Measurements from ENCODE around the gene TIGD3. TPM values are rescaled to one million over a fixed set of nuclear protein-coding genes. Genes with fewer than 3 reads are reported as not detected.
A peak's percentile ranks its signal among the peaks of the same experiment; 100 is the strongest.

The TIGD3 gene
- under 1 TPM in 2 of 4 donors, not detected in 2; 0.27 to 0.67 TPM for total RNA-seq

DNA sequence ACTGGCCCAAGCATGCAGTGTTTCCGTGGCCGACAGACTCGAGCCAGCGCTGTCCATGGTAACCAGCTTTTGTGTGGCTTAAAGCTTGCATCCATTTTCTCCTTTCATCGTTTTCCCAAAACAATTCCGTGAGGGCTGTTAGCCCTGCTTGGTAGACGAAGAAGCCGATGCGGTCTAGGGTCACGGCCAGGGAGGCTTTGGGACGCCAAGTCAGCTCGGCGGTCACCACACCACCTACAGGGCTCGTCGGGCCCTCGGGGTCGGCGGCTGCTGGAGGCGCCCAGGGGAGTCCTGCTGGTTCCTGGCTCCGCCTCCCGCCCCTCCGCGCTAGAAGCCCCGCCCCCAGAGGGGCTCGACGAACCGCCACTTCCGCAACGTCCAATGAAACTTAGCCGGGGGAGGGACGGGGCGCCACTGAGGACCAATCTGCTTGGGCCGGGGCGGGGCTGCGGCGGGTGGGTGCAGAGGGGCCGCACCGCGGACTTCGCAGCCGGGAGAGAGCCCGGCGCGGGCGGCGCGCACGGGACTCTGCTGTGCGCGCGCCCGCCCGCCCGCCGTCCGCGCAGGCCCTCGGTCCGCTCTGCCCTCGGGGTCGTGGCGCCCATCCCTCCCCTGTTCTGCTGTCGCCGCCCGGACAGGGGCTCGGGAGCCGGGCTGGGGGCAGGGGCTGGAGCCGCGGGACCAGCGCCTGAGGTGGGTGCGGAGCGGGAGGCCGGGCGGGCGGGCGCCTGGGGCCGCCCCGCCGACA lies at the start of gene TIGD3:
TIGD3 (plus strand) TSS at position 487 of the 748 bp plus-strand sequence. CDS start 1,058 bp downstream, outside the sequence.
- peak; percentile 98 for ATAC-seq

GRCh38 chr11:65305501-65306268 lies 48.9 kb upstream of the TIGD3 start:
- WGBS, 2 donors (ENCODE audit: low coverage in 1 of 2) = 33 to 52% methylated on average over 3 to 5 of the region's 17 CpGs
- Histone ChIP-seq H3K36me3 (no peaks in the 10 kb centered on the region), H3K27ac (peak overlapping the region in 3 of 4 donors; percentile 61 to 76 (median 72)), H3K9me3 (no peaks in the 10 kb centered on the region), H3K4me3 (no peak overlapping the region), H3K4me1 (peaks cover 0 to 70% (median 33%) of the 10 kb centered on the region in 3 donors), H3K27me3 (no peaks in the 10 kb centered on the region)
- TF ChIP-seq POLR2AphosphoS5 (IDR thresholded peaks at IDR 0.05) (no peak), EP300 (IDR thresholded peaks at IDR 0.05) (no peak), POLR2A (IDR thresholded peaks at IDR 0.05) (no peak), CTCF (IDR thresholded peaks at IDR 0.05) (no peak)
- ATAC-seq = peak; percentile 63

More for the DNA sequence above, at the start of gene TIGD3:
- Histone ChIP-seq H3K4me3 (peak within 1 kb of the TSS; percentile 41 to 86), H3K27me3 (peaks cover 11% of the 10 kb centered on the region), H3K9me3 (no peaks in the 10 kb centered on the region), H3K4me1 (peaks cover 0 to 30% (median 18%) of the 10 kb centered on the region in 3 donors), H3K36me3 (peaks cover 0 to 35% of the 10 kb centered on the region in 2 donors), H3K27ac (peak within 1 kb of the TSS in 3 of 4 donors; percentile 75 to 84 (median 79))
- WGBS, 2 donors (ENCODE audit: low coverage in 1 of 2) = 5% methylated on average over 6 of the region's 79 CpGs; no CpG with 5 or more reads in 1 of the 2 donors
- TF ChIP-seq POLR2AphosphoS5 (IDR thresholded peaks at IDR 0.05) (peak; percentile 14), EP300 (IDR thresholded peaks at IDR 0.05) (no peak), POLR2A (IDR thresholded peaks at IDR 0.05) (peak; percentile 67 to 71), CTCF (IDR thresholded peaks at IDR 0.05) (peak in 1 of 4 experiments; percentile 28)

DNA sequence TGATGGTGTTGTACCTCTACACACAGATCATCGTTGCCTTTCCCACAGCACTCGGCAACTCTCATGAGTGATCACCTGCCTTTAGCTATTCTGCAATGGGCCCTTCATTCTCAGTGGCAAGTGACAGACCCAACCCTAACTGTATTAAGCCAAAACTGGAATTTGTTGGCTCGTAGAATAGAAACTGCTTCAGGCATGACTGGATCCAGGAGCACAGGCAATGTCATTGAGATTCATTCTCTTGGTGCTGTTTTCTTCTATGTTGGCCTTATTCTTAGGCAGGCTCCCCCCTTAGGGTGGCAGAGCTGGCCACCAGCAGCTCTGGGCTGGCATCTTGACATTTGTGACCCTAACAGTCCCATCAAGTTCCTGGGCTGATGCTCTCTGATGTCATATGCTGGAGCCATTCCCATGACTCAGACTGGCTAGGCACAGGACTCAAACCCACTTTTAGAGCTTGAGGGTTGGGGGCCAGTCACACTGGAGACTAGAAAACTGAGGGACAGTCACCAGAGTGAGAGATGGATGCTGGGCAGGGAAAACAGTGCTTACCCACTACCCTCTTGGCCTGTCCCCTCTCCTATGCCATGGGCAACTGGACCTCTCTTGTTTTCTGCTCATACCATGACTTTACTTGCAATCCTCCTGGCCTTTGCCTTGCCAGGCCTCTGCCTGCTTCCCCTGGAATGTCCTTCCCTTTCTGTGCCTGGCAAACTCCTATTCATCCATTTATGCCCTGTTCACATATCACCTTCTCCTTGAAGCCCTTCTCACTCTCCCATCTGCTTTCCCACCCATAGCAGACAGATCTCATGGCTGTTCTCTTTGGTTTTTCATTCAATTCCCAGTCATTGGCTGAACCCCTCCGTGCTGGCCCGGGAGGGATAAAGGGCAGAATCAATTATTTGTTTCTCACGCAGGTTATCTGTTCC lies 47.0 kb upstream of the TIGD3 start:
- peaks cover 0 to 70% (median 31%) of the 10 kb centered on the region in 3 donors for H3K4me1 ChIP-seq
- no peak for ATAC-seq
- H3K36me3 ChIP-seq = no peaks in the 10 kb centered on the region
- TF ChIP-seq CTCF (IDR thresholded peaks at IDR 0.05) (no peak), EP300 (IDR thresholded peaks at IDR 0.05) (no peak), POLR2A (IDR thresholded peaks at IDR 0.05) (no peak), POLR2AphosphoS5 (IDR thresholded peaks at IDR 0.05) (no peak)
- H3K27me3 ChIP-seq = no peaks in the 10 kb centered on the region
- 80 to 86% methylated on average over 5 to 6 of the region's 6 CpGs for WGBS, 2 donors (ENCODE audit: low coverage in 1 of 2)
- H3K4me3 ChIP-seq = no peak overlapping the region
- no peaks in the 10 kb centered on the region for H3K9me3 ChIP-seq
- H3K27ac ChIP-seq = peak overlapping the region in 3 of 4 donors; percentile 17 to 53 (median 45)

DNA sequence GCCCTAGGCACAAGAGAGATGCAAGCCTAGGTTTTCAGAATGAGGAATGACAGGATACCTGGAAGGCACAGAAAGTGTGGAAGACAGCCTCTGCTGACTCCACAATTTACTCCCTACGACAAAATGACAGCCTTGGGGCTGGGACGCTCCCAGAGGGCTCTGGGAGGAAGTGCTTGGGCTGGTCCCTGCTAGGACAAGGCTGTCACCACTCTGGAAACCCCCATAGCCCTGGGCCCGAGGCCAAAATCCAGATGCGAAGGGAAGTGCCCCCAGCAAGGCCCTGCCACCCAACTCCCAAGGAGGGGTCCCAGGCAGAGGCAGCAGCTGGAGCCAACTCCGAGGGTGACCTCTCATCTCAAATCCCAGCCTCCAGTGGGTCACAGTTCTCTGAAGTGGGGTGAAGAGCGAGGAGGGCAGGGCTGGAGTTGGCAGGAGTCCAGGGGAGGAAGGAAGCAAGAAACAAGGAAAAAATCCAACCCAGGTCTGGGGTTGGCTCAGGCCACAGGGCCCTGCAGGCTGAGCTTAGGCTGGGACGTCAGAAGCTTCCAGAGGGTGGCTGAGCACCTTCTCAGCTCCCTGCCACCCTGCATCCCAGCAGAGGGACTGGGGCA lies 46.2 kb upstream of the TIGD3 start:
- ATAC-seq = no peak
- no peaks in the 10 kb centered on the region for H3K36me3 ChIP-seq
- no peaks in the 10 kb centered on the region for H3K27me3 ChIP-seq
- H3K9me3 ChIP-seq = no peaks in the 10 kb centered on the region
- TF ChIP-seq POLR2AphosphoS5 (IDR thresholded peaks at IDR 0.05) (no peak), CTCF (IDR thresholded peaks at IDR 0.05) (no peak), POLR2A (IDR thresholded peaks at IDR 0.05) (no peak), EP300 (IDR thresholded peaks at IDR 0.05) (no peak)
- no peak overlapping the region for H3K4me3 ChIP-seq
- peak overlapping the region in 3 of 4 donors; percentile 31 to 53 (median 45) for H3K27ac ChIP-seq
- WGBS, 2 donors (ENCODE audit: low coverage in 1 of 2) = 33 to 34% methylated on average over 1 to 3 of the region's 7 CpGs
- H3K4me1 ChIP-seq = peaks cover 0 to 79% (median 34%) of the 10 kb centered on the region in 3 donors

All from gastroesophageal sphincter (tissue), 4 donors.